Spinal cord (tissue), 10 donors: ENCODE measurements around the gene AKAP12. TPM values are rescaled to one million over a fixed set of nuclear protein-coding genes. Genes with fewer than 3 reads are reported as not detected.

Source experiments
- DNase-seq, 6 donors: peaks; one replicate each; pipeline versions ENCODE4 v3.0.0 to v3.0.0-alpha.2; 2013 to 2015; ENCODE audit warnings: low spot score in 6 of 6, low read depth in 4 of 6
- H3K27ac ChIP-seq: one replicate; pipeline ENCODE4 v1.5.1; 2013; ENCODE audit warnings: low read depth, low read length, control low read depth
- H3K27me3 ChIP-seq: one replicate; pipeline ENCODE4 v1.6.1; 2013; ENCODE audit warnings: low read length; ENCODE audit not compliant: control insufficient read depth, insufficient read depth
- H3K36me3 ChIP-seq: one replicate; pipeline ENCODE4 v1.6.1; 2013; ENCODE audit warnings: low read length; ENCODE audit not compliant: control insufficient read depth, insufficient read depth
- H3K4me1 ChIP-seq: one replicate; pipeline ENCODE4 v1.6.1; 2013; ENCODE audit warnings: low read length; ENCODE audit not compliant: control insufficient read depth, insufficient read depth
- H3K4me3 ChIP-seq: one replicate; pipeline ENCODE4 v1.5.1; 2013; ENCODE audit warnings: low read depth, low read length, control low read depth
- H3K9me3 ChIP-seq: one replicate; pipeline ENCODE4 v1.6.1; 2013; ENCODE audit warnings: low read length; ENCODE audit not compliant: control insufficient read depth, insufficient read depth
- WGBS: methylation state at CpG from one replicate; pipeline ENCODE4 v1.1.5; 2013; ENCODE audit warnings: missing lambda C conversion rate; ENCODE audit not compliant: insufficient coverage; 5-methylcytosine and 5-hydroxymethylcytosine counted together
- polyA plus RNA-seq, 2 donors: library from polyadenylated mRNA; unstranded; fragments of 120-200 nt; gene quantifications; one replicate each; pipeline ENCODE4 v1.2.1, GENCODE V29; 2013; ENCODE audit not compliant: insufficient read length in 2 of 2
- total RNA-seq, 2 donors: library from RNA; depleted of rRNA in 1 of 2; stranded (reverse); fragments of 120-200 nt in 1 of 2; fragments of >200 nt in 1 of 2; gene quantifications; one replicate each; pipeline versions ENCODE4 v1.2.3 to v1.2.4, GENCODE V29; 2013 to 2014
- donor health status: healthy.

The AKAP12 gene
- total and polyA plus RNA-seq, 4 donors: 94.8 to 292 (median 158) TPM

- Histone ChIP-seq H3K36me3 (no peaks in the 10 kb centered on the region), H3K27ac (peak overlapping the region; percentile 98), H3K4me3 (peak overlapping the region; percentile 69), H3K4me1 (peaks cover 11% of the 10 kb centered on the region), H3K9me3 (no peaks in the 10 kb centered on the region), H3K27me3 (no peaks in the 10 kb centered on the region)
- DNase-seq: peak in 3 of 6 donors; percentile 39 to 91 (median 58)
- WGBS: under 1% methylated on average over 43 of the region's 54 CpGs
Observed at GRCh38 chr6:151389618-151390275, 150.0 kb downstream of the AKAP12 start.

GRCh38 chr6:151390276-151390850, 150.6 kb downstream of the AKAP12 start:
- WGBS: 0% methylated on average over 70 of the region's 79 CpGs
- Histone ChIP-seq H3K27me3 (no peaks in the 10 kb centered on the region), H3K9me3 (no peaks in the 10 kb centered on the region), H3K4me3 (peak overlapping the region; percentile 69), H3K27ac (peak overlapping the region; percentile 98), H3K36me3 (no peaks in the 10 kb centered on the region), H3K4me1 (peaks cover 11% of the 10 kb centered on the region)
- DNase-seq: peak; percentile 96 to 100 (median 98)

GRCh38 chr6:151390851-151391470, 151.2 kb downstream of the AKAP12 start:
- 0% methylated on average over 68 of the region's 78 CpGs for WGBS
- Histone ChIP-seq H3K27me3 (no peaks in the 10 kb centered on the region), H3K4me3 (peak overlapping the region; percentile 58), H3K36me3 (peaks cover 2% of the 10 kb centered on the region), H3K9me3 (no peaks in the 10 kb centered on the region), H3K4me1 (peaks cover 11% of the 10 kb centered on the region), H3K27ac (peak overlapping the region; percentile 79)
- DNase-seq: peak in 5 of 6 donors; percentile 36 to 94 (median 73)

- Histone ChIP-seq H3K36me3 (peaks cover 2% of the 10 kb centered on the region), H3K4me1 (peaks cover 11% of the 10 kb centered on the region), H3K4me3 (peak within 1 kb of the TSS; percentile 58), H3K27me3 (no peaks in the 10 kb centered on the region), H3K9me3 (no peaks in the 10 kb centered on the region), H3K27ac (peak within 1 kb of the TSS; percentile 79)
- peak in 4 of 6 donors; percentile 38 to 84 (median 61) for DNase-seq
- WGBS: under 1% methylated on average over 33 of the region's 57 CpGs
Observed at GRCh38 chr6:151391471-151392413, 152.0 kb downstream of the AKAP12 start, which contains the start of gene ZBTB2. TSS of gene ZBTB2 (minus strand) at chr6:151391559. CDS start at chr6:151373637, 17,922 bp downstream.

- 0% methylated on average over 2 of the region's 3 CpGs for WGBS
- H3K27me3 ChIP-seq: no peaks in the 10 kb centered on the region
- peak overlapping the region; percentile 58 for H3K4me3 ChIP-seq
- H3K9me3 ChIP-seq: no peaks in the 10 kb centered on the region
- peaks cover 2% of the 10 kb centered on the region for H3K36me3 ChIP-seq
- H3K4me1 ChIP-seq: peaks cover 11% of the 10 kb centered on the region
- peak overlapping the region; percentile 79 for H3K27ac ChIP-seq
- DNase-seq: no peak
Observed at GRCh38 chr6:151392427-151392826, 152.7 kb downstream of the AKAP12 start.

GRCh38 chr6:151393410-151393809, 153.6 kb downstream of the AKAP12 start:
- Histone ChIP-seq H3K4me1 (peaks cover 11% of the 10 kb centered on the region), H3K27ac (no peak overlapping the region), H3K27me3 (no peaks in the 10 kb centered on the region), H3K36me3 (peaks cover 2% of the 10 kb centered on the region), H3K4me3 (no peak overlapping the region), H3K9me3 (no peaks in the 10 kb centered on the region)
- no CpG with 5 or more reads among the region's 4 CpGs for WGBS
- DNase-seq: no peak

GRCh38 chr6:151399679-151400078, 159.9 kb downstream of the AKAP12 start:
- peaks cover 4% of the 10 kb centered on the region for H3K4me1 ChIP-seq
- H3K9me3 ChIP-seq: no peaks in the 10 kb centered on the region
- H3K4me3 ChIP-seq: no peak overlapping the region
- H3K27ac ChIP-seq: no peak overlapping the region
- WGBS: 100% methylated on average over 1 of the region's 3 CpGs
- peaks cover 6% of the 10 kb centered on the region for H3K36me3 ChIP-seq
- no peak for DNase-seq
- no peaks in the 10 kb centered on the region for H3K27me3 ChIP-seq

GRCh38 chr6:151400473-151400872, 160.7 kb downstream of the AKAP12 start:
- Histone ChIP-seq H3K9me3 (no peaks in the 10 kb centered on the region), H3K27ac (no peak overlapping the region), H3K4me3 (no peak overlapping the region), H3K36me3 (peaks cover 6% of the 10 kb centered on the region), H3K27me3 (no peaks in the 10 kb centered on the region), H3K4me1 (peaks cover 4% of the 10 kb centered on the region)
- whole genome bisulfite sequencing: 81% methylated on average over 2 of the region's 6 CpGs
- DNase-seq: no peak

- Histone ChIP-seq H3K27me3 (no peaks in the 10 kb centered on the region), H3K36me3 (peaks cover 8% of the 10 kb centered on the region), H3K27ac (no peak overlapping the region), H3K4me3 (no peak overlapping the region), H3K4me1 (peaks cover 4% of the 10 kb centered on the region), H3K9me3 (no peaks in the 10 kb centered on the region)
- no CpG with 5 or more reads among the region's 1 CpG for WGBS
- DNase-seq: no peak
Observed at GRCh38 chr6:151402228-151402627, 162.5 kb downstream of the AKAP12 start.
